Measurements from ENCODE around the gene DPH5. TPM values are rescaled to one million over a fixed set of nuclear protein-coding genes. Genes with fewer than 3 reads are reported as not detected.

DPH5 gene
- total and polyA plus RNA-seq, 10 of the 15 experiments (the other 5 are each of a cell fraction or from before 2014, with no cell fraction given): 44.1 to 95.7 (median 66.4) TPM

- H3K4me2 ChIP-seq (ENCODE audit: control insufficient read depth, insufficient read depth): no peak overlapping the region
- H3K4me1 ChIP-seq (ENCODE audit: control insufficient read depth, insufficient read depth, low read length): no peaks in the 10 kb centered on the region
- no peak overlapping the region for H3K9ac ChIP-seq (ENCODE audit: control insufficient read depth, insufficient read depth, low read length)
- no peak for FAIRE-seq
- POLR2A ChIA-PET: interaction anchor here (0.5 kb wide), 1 partner anchor 273 kb away, joined by 5 read pairs; no protein-coding TSS in a partner anchor
- H3K4me3 ChIP-seq: no peak overlapping the region
- CTCF ChIA-PET: interaction anchor here (1.2 to 1.5 kb wide), 4 partner anchors 11 to 443 kb away, joined by 3 to 4 read pairs (median 4); no protein-coding TSS in a partner anchor
- in situ Hi-C loops (cut with MboI) (no loop called here), intact Hi-C loops (cut with micrococcal nuclease; ENCODE audit: unreplicated experiment) (no loop called here)
- no peaks in the 10 kb centered on the region for H4K20me1 ChIP-seq (ENCODE audit: control insufficient read depth, insufficient read depth)
- no peak for DNase-seq (ENCODE audit: low read depth, low spot score)
- WGBS (ENCODE audit: insufficient coverage, insufficient replicate concordance, low lambda C conversion rate, missing lambda C conversion rate): 34% methylated on average over 4 of the region's 4 CpGs
- ATAC-seq: no peak
- TF ChIP-seq RUNX3 (IDR thresholded peaks at IDR 0.05; ENCODE audit: low read length) (no peak), ZNF592 (IDR thresholded peaks at IDR 0.05) (no peak), POLR2A (IDR thresholded peaks at IDR 0.05; ENCODE audit: low read depth, low read length) (no peak)
- H3K36me3 ChIP-seq (ENCODE audit: control insufficient read depth in 2 of 2, insufficient read depth in 2 of 2, low read length in 1 of 2): peaks cover 0 to 9% of the 10 kb centered on the region in 2 experiments; a peak in 2 of 4 replicates
- BruUV-seq (replicated peaks): no TSS peak
- no peaks in the 10 kb centered on the region for H3K27me3 ChIP-seq (replicated peaks in 1 of 2; ENCODE audit: control insufficient read depth in 2 of 2, insufficient read depth in 2 of 2, low read length in 1 of 2)
- SMC1A ChIA-PET (ENCODE audit: uncharacterized antibody, unreplicated experiment): interaction anchor here (1.0 to 2.0 kb wide), 3 partner anchors 9 to 31 kb away, joined by 3 to 10 read pairs (median 5); no protein-coding TSS in a partner anchor
- no peaks in the 10 kb centered on the region for H3K79me2 ChIP-seq (ENCODE audit: control insufficient read depth, insufficient read depth, low read length)
- no peak overlapping the region for H3K27ac ChIP-seq (ENCODE audit: control insufficient read depth, insufficient read depth)
- RAD21 ChIA-PET (ENCODE audit: unreplicated experiment): no interaction called here
- no peaks in the 10 kb centered on the region for H3K9me3 ChIP-seq (replicated peaks; ENCODE audit: control insufficient read depth, insufficient read depth, low read length)
- H2AFZ ChIP-seq (ENCODE audit: control insufficient read depth, low read depth, low read length): no peak overlapping the region
These were observed 30.2 kb downstream of the DPH5 start for GRCh38 chr1:100995198-100995988.

Measured in GM12878 (cell line).